K562 (cell line): ENCODE results near the gene HOXD9. TPM values are rescaled to one million over a fixed set of nuclear protein-coding genes. Genes with fewer than 3 reads are reported as not detected.

Source experiments
- CREM ChIP-seq: IDR thresholded peaks from 2 replicates; pipeline ENCODE4 v1.6.1; 2014; ENCODE audit warnings: antibody characterized with exemption, low read depth
- DDX20 ChIP-seq: fragments of 450-650 bp; IDR thresholded peaks from 2 replicates; pipeline ENCODE4 v1.6.1; 2016; ENCODE audit warnings: missing genetic modification characterization, low read depth, mild to moderate bottlenecking, missing compliant biosample characterization, moderate library complexity
- EP400 ChIP-seq: fragments of 450-650 bp; IDR thresholded peaks from 2 replicates; pipeline ENCODE4 v1.6.1; 2017; ENCODE audit warnings: antibody characterized with exemption, mild to moderate bottlenecking, moderate library complexity
- FOXA1 ChIP-seq: fragments of 450-650 bp; IDR thresholded peaks from 2 replicates; pipeline ENCODE4 v1.6.1; 2016; ENCODE audit warnings: mild to moderate bottlenecking, borderline replicate concordance
- GTF2A2 ChIP-seq: IDR thresholded peaks from 2 replicates; pipeline ENCODE4 v1.6.1; 2016; ENCODE audit warnings: mild to moderate bottlenecking, missing genetic modification characterization, missing compliant biosample characterization
- HDAC2 ChIP-seq: fragments of 450-650 bp; IDR thresholded peaks from 2 replicates; pipeline ENCODE4 v1.6.1; 2016; ENCODE audit warnings: mild to moderate bottlenecking
- HMG20A ChIP-seq: fragments of 450-650 bp; formaldehyde crosslinking; conservative IDR thresholded peaks from 2 replicates; pipeline ENCODE4 v1.4.0; 2020; ENCODE audit warnings: mild to moderate bottlenecking, mixed read lengths
- HMG20B ChIP-seq: fragments of 250-450 bp; sonication (Bioruptor Pico); IDR thresholded peaks from 2 replicates; pipeline ENCODE4 v1.5.0; 2021; ENCODE audit warnings: mild to moderate bottlenecking
- NR2F6 ChIP-seq: fragments of 450-650 bp; formaldehyde crosslinking; IDR thresholded peaks from 2 replicates; pipeline ENCODE4 v1.4.0; 2020; ENCODE audit warnings: mild to moderate bottlenecking
- PTBP1 ChIP-seq: fragments of 200-400 bp; formaldehyde crosslinking; IDR thresholded peaks from 2 replicates; pipeline ENCODE4 v1.6.1; 2017; ENCODE audit warnings: low read depth, low read length
- XRCC3 ChIP-seq: fragments of 450-650 bp; IDR thresholded peaks from 2 replicates; pipeline ENCODE4 v1.6.1; 2017; ENCODE audit warnings: mild to moderate bottlenecking, moderate library complexity
- ZNF316 ChIP-seq: fragments of 450-650 bp; IDR thresholded peaks from 2 replicates; pipeline ENCODE4 v1.6.1; 2016
- ZNF764 ChIP-seq: fragments of 250-450 bp; sonication (Bioruptor Pico); IDR thresholded peaks from 2 replicates; pipeline ENCODE4 v1.4.0; 2020; ENCODE audit warnings: low read depth, mild to moderate bottlenecking, moderate library complexity
- polyA plus RNA-seq, 8 experiments: library from polyadenylated mRNA; depleted of rRNA in 4 of 8; stranded (reverse) in 5 of 8; unstranded in 3 of 8; fragments of >200 nt; fragmentation: Nextera tagmentation in 2 of 8; fragmentation: Illumina TruSeq in 1 of 8; extraction: Ambion mirVana in 2 of 8; extraction: Trizol in 1 of 8; gene quantifications; 2 replicates each; pipeline versions ENCODE4 v1.2.1 to v1.2.3, GENCODE V29; 2011 to 2014; ENCODE audit warnings: inconsistent platforms in 1 of 8, missing spikeins in 1 of 8
- total RNA-seq, 7 experiments: library from RNA; depleted of rRNA in 6 of 7; stranded (reverse); fragments of >200 nt in 6 of 7; fragmentation: Illumina TruSeq in 2 of 7; extraction: Trizol in 2 of 7; gene quantifications; 2 replicates each; pipeline versions ENCODE4 v1.2.1 to v1.2.3, GENCODE V29; 2011 to 2021; ENCODE audit warnings: low replicate concordance in 1 of 7
- TF ChIP-seq, protein P1 (sequence below), 3 experiments: fragments of 200-800 bp in 1 of 3; sonication (Bioruptor generic) in 1 of 3; sonication (generic) in 1 of 3; formaldehyde crosslinking in 1 of 3; IDR thresholded peaks; 2 replicates each; pipeline versions ENCODE4 v1.6.1 to v1.8.0; 2016 to 2022; ENCODE audit warnings: mild to moderate bottlenecking in 2 of 3, missing compliant biosample characterization in 2 of 3, missing genetic modification characterization in 2 of 3, missing genetic modification reagents in 1 of 3
- TF ChIP-seq, protein P2 (sequence below), 2 experiments: fragments of 200-800 bp in 1 of 2; sonication (Bioruptor generic) in 1 of 2; sonication (generic) in 1 of 2; formaldehyde crosslinking in 1 of 2; IDR thresholded peaks in 1 of 2; conservative IDR thresholded peaks in 1 of 2; 2 replicates each; pipeline versions ENCODE4 v1.5.0 to v1.6.1; 2016 to 2020; ENCODE audit warnings: missing compliant biosample characterization in 1 of 2, missing genetic modification characterization in 1 of 2, missing genetic modification reagents in 1 of 2
- TF ChIP-seq, protein P3 (sequence below): fragments of 200-800 bp; sonication (Bioruptor generic); IDR thresholded peaks from 2 replicates; pipeline ENCODE4 v1.6.1; 2017; ENCODE audit warnings: missing genetic modification characterization, missing compliant biosample characterization
- TF ChIP-seq, protein P4 (sequence below): sonication (generic); formaldehyde crosslinking; IDR thresholded peaks from 2 replicates; pipeline ENCODE4 v1.8.0; 2023; ENCODE audit warnings: mild to moderate bottlenecking, missing genetic modification reagents

Gene HOXD9
- total and polyA plus RNA-seq, 9 of the 15 experiments (the other 6 are each of a cell fraction or from before 2014, with no cell fraction given) = not detected

DNA sequence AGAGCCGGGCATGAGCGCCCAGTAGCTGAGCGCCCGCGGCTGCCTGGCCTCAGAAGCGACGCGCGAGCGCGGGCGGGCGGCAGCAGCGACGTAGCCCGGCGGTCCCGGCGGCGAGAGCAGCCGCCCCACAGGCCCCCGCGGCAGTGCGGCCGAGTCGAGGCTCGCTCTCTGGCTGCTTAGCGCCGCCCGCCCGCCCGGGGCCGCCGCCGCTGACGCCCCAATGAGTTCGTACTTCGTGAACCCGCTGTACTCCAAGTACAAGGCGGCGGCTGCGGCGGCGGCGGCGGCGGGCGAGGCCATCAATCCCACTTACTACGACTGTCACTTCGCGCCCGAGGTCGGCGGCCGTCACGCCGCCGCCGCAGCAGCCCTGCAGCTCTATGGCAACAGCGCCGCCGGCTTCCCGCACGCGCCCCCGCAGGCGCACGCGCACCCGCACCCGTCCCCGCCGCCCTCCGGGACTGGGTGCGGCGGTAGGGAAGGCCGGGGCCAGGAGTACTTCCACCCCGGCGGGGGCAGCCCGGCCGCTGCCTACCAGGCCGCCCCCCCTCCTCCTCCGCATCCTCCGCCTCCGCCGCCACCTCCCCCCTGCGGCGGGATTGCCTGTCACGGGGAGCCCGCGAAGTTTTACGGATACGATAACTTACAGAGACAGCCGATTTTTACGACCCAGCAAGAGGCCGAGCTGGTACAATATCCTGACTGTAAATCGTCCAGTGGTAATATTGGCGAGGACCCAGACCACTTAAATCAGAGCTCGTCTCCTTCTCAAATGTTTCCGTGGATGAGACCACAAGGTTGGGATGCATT, 7.8 kb downstream of the HOXD9 start (continued):
- TF ChIP-seq, protein P1, sequence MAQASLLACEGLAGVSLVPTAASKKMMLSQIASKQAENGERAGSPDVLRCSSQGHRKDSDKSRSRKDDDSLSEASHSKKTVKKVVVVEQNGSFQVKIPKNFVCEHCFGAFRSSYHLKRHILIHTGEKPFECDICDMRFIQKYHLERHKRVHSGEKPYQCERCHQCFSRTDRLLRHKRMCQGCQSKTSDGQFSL (CRISPR knock-in tag; IDR thresholded peaks at IDR 0.05) = 0 out of 2 replicates have a peak, but pooled peaks have one; percentile 28
- TF ChIP-seq, protein P1 (tag; IDR thresholded peaks at IDR 0.05) = no peak
- no peak for TF ChIP-seq ZNF316
- TF ChIP-seq PTBP1 = no peak
- TF ChIP-seq, protein P2, sequence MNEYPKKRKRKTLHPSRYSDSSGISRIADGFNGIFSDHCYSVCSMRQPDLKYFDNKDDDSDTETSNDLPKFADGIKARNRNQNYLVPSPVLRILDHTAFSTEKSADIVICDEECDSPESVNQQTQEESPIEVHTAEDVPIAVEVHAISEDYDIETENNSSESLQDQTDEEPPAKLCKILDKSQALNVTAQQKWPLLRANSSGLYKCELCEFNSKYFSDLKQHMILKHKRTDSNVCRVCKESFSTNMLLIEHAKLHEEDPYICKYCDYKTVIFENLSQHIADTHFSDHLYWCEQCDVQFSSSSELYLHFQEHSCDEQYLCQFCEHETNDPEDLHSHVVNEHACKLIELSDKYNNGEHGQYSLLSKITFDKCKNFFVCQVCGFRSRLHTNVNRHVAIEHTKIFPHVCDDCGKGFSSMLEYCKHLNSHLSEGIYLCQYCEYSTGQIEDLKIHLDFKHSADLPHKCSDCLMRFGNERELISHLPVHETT (CRISPR knock-in tag; conservative IDR thresholded peaks at IDR 0.05 in 1 of 2, IDR thresholded peaks at IDR 0.05 in 1 of 2) = no peak
- TF ChIP-seq DDX20 = no peak
- TF ChIP-seq HMG20B (CRISPR knock-in tag) = no peak
- no peak for TF ChIP-seq ZNF764 (CRISPR knock-in tag)
- TF ChIP-seq CREM = no peak
- TF ChIP-seq NR2F6 (CRISPR knock-in tag) = no peak
- TF ChIP-seq, protein P3, sequence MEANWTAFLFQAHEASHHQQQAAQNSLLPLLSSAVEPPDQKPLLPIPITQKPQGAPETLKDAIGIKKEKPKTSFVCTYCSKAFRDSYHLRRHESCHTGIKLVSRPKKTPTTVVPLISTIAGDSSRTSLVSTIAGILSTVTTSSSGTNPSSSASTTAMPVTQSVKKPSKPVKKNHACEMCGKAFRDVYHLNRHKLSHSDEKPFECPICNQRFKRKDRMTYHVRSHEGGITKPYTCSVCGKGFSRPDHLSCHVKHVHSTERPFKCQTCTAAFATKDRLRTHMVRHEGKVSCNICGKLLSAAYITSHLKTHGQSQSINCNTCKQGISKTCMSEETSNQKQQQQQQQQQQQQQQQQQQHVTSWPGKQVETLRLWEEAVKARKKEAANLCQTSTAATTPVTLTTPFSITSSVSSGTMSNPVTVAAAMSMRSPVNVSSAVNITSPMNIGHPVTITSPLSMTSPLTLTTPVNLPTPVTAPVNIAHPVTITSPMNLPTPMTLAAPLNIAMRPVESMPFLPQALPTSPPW (CRISPR knock-in tag) = peak; percentile 67
- TF ChIP-seq FOXA1 = no peak
- TF ChIP-seq GTF2A2 = no peak
- no peak for TF ChIP-seq XRCC3
- no peak for TF ChIP-seq HMG20A (CRISPR knock-in tag)
- no peak for TF ChIP-seq EP400
- TF ChIP-seq HDAC2 = no peak
- TF ChIP-seq, protein P4, sequence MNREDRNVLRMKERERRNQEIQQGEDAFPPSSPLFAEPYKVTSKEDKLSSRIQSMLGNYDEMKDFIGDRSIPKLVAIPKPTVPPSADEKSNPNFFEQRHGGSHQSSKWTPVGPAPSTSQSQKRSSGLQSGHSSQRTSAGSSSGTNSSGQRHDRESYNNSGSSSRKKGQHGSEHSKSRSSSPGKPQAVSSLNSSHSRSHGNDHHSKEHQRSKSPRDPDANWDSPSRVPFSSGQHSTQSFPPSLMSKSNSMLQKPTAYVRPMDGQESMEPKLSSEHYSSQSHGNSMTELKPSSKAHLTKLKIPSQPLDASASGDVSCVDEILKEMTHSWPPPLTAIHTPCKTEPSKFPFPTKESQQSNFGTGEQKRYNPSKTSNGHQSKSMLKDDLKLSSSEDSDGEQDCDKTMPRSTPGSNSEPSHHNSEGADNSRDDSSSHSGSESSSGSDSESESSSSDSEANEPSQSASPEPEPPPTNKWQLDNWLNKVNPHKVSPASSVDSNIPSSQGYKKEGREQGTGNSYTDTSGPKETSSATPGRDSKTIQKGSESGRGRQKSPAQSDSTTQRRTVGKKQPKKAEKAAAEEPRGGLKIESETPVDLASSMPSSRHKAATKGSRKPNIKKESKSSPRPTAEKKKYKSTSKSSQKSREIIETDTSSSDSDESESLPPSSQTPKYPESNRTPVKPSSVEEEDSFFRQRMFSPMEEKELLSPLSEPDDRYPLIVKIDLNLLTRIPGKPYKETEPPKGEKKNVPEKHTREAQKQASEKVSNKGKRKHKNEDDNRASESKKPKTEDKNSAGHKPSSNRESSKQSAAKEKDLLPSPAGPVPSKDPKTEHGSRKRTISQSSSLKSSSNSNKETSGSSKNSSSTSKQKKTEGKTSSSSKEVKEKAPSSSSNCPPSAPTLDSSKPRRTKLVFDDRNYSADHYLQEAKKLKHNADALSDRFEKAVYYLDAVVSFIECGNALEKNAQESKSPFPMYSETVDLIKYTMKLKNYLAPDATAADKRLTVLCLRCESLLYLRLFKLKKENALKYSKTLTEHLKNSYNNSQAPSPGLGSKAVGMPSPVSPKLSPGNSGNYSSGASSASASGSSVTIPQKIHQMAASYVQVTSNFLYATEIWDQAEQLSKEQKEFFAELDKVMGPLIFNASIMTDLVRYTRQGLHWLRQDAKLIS (CRISPR knock-in tag) = no peak
